HG03520 (cell line): ENCODE measurements around the gene USP19.

Experiments used
- ATAC-seq: cut with Tn5 transposase; IDR thresholded peaks from one replicate; pipeline ENCODE4 v1.9.1; 2021; ENCODE audit warnings: mild to moderate bottlenecking, moderate library complexity; ENCODE audit not compliant: unreplicated experiment

USP19 gene

DNA sequence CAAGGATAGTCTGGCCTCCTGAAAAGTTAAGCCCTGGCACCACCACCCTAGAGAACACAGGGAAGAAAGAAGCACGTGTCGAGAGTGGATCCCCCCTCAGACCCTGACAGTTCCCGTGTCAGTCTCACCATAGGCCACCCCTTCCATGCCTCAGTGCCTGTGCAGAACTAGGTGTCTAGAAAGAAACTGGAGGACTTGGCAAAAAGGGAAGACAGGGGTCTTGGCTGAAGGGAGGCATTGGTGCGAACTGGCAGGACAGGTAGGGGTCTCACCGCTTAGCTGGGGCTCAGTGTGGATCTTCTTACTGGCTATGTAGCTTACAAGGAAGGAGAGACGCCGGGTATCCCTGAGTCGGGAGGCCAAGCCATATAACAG lies 16.6 kb downstream of the USP19 start:
- no peak for ATAC-seq

DNA sequence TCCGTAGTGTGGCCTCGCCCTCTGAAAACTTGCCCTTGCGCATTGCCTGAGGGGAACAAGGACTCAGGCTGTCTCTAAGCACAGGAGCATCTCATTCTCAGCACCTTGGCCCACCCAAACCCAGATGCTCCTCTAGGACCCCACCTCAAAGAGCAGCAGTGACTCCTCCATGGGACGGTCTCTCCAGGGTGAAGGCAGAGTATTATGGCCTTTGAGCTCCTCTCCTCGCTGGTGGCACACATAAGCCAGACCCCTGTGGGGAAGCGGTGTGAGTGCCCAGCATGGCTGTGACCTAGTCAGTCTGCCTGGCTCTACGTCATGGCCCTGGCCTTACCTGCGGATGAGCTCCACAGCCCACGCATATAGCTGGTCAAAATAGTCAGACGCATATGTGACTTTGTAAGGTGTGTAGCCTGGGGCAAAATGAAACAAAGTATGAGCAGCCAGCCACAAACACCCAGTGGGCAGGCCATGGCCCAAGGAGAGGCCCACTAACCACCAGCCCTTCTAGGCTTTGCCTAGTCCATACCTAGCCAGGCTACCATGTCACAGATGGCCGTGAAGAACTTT lies 20.5 kb downstream of the USP19 start:
- no peak for ATAC-seq

DNA sequence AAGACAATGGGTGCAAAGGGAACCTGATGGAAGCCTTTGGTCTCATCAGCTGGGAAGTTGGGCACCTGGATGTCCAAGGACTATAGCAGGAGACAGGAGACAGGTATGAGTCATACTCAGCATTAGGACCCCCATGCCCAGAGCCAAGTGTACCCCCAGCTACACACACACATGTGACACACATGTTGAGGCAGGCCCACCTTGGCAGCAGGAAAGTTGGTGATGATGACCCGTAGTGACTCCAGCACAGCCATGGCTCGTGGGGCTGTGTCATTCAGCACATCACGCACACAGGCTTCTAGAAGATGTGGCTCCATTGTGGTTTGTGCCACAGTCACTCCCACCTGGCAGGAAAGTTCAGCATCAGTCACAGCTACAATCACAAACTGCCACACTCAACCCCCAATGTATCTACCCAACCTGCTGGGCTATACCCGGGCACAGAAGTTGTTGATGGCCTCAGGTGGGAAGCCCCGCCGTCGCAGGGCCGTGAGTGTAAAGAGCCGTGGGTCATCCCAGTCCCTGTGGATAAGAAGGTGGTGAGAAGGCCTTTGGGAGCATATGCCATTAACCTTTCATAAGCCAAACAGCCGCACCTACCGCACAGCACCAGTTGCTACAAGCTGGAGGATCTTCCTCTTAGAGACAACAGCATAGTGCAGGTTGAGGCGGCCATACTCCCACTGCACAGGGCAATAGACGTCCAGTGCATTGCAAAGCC lies 21.6 kb downstream of the USP19 start:
- no peak for ATAC-seq

GRCh38 chr3:49098429-49098828 lies 22.2 kb downstream of the USP19 start:
- ATAC-seq, result no peak

GRCh38 chr3:49093853-49094767 lies 26.5 kb downstream of the USP19 start, which contains the start of gene QRICH1:
QRICH1 (minus strand) TSS chr3:49094071; CDS start chr3:49077017, 17,054 bp downstream.
- peak; percentile 66 for ATAC-seq

DNA sequence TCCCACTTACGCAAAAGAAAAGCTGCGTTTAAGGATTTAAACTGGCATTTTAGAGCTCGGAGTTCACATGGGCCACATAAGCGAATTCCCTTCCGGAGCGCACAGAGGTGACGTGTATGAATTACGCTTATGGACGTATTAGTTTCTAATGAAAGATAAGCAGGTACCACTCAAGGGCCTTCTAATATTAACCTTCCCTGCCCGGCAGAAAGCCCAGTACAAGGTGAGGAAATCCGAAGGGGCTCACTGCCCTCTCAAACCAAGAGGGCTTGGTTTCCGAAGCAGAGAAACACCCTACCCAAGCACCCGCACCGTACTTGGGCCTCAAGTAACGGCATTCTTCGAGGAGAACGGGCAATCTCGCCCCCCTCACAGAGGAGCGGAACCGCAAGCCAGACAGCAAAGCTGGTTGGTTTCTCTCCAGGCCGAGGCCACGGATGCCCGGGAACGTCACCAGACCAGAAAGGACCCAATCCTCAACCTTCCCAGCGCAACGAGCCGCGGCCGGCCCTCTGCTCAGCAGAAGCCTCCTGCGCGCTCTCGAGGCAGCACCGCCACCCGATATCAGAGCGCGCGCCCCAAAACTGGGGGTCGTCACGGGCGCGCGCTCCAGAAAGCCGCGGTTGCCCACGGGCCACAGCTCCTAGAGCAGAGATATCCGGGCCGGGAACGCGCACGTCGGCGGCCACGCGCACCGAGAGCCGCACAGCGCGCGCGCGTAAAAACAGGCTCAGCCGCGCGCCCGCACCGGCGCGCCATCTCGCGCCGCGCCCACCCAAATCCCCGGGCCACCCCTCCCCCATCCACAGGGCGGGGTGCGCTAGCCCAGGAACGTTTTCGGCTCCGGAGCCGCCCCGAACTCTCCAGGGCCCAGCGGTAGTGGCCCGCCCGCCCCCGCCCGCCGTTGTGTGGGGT lies 27.4 kb downstream of the USP19 start:
- peak; percentile 27 for ATAC-seq

DNA sequence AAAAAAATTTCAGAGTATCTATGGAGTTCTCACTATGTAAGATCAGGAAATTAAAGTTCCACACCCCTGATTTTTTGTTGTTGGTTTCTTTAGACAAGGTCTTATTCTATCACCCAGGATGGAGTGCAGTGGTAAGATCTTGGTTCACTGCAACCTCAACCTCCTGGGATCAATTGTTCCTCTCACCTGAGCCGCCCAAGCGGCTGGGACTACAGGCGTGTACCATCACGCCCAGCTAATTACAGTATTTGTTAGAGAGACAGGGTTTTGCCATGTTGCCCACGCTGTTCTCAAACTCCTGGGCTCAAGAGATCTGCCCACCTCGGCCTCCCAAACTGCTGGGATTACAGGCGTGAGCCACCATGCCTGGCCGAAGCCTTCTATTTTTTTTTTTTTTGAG lies 39.2 kb downstream of the USP19 start:
- ATAC-seq, result no peak

DNA sequence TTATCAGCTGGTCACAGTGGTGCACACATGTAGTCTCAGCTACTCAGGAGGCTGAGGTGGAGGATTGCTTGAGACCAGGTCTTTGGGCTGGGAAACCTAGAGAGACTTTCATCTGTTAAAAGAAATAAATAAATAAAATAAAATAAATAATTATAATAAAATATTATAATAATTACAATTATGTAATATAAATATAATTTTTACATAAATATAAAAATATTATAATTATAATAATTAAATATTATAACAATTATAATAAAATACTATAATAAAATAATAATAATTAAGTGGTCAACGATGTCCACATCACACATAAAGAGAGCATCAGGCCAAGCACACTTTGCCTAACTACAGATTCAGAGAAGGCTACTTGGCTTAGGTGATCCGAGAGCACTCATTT lies 41.4 kb downstream of the USP19 start:
- no peak for ATAC-seq

DNA sequence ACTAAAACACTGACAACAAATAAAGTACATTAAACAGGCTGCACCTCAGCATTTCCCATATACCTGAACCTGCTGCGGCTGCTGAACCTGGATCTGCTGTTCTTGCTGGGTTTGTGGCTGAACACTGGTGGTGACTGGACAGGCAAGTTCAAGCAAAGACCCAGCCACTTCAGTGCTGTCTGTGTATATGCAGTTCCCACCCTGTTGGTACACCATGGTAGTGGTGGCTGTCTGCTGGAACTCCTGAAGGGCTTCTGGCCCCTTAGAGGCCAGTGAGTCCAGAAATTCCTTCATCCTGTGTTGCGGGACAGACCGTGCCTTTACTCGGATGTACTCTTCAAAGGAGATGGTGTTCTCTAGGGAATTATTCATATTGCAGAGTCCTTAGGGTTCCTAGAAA lies 44.0 kb downstream of the USP19 start:
- ATAC-seq, result no peak

DNA sequence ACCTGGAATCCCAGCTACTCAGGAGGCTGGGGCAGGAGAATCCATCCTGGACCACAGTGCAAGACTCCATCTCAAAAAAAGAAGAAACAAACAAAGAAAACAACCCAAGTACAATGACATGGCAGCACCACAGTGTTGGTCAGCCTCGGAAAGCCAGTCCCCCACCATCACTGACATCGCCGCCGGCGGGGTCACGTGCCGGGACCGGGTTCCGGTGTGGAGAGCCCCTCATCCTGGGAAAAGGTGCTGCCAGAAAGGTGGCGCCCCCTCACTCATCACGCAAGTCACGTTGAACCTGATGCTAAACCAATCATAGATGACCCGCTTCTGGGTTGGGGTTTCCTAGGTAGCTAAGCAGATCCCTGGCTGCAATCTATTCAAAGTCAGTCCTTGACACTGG lies 44.5 kb downstream of the USP19 start:
- ATAC-seq, result no peak
